H1 (cell line): Measurements from ENCODE around the gene RIPOR3. TPM values are rescaled to one million over a fixed set of nuclear protein-coding genes. Genes with fewer than 3 reads are reported as not detected.

Experiments
- CTCF ChIA-PET: fragments of 300-600 bp; sonication (Branson Sonifier 250); formaldehyde crosslinking; loops from one replicate; lab custom pipeline; 2021; ENCODE audit not compliant: partially characterized antibody; lab: Charles Lee
- POLR2A ChIA-PET: fragments of 300-600 bp; sonication (Branson Sonifier 250); formaldehyde crosslinking; loops from one replicate; lab custom pipeline; 2021; ENCODE audit warnings: inconsistent platforms; ENCODE audit not compliant: partially characterized antibody; lab: Charles Lee
- DNase-seq, 2 experiments: peaks; one replicate each; pipeline versions ENCODE4 v3.0.0 to v3.0.0-alpha.2; 2010 to 2022; ENCODE audit warnings: low spot score in 2 of 2, low read depth in 1 of 2, mixed read lengths in 1 of 2
- FAIRE-seq: peaks from 2 replicates; lab custom pipeline; 2011; peaks lifted over from hg19 to GRCh38; lab: Jason Lieb, UNC
- H2AFZ ChIP-seq: 2 replicates; pipeline ENCODE4 v1.8.1; 2012; ENCODE audit warnings: low read length, inconsistent platforms
- H2AK5ac ChIP-seq: 2 replicates; pipeline ENCODE4 v1.6.1; 2013; ENCODE audit warnings: low read depth, low read length
- H2BK120ac ChIP-seq: replicated peaks from 2 replicates; pipeline ENCODE3; 2013; ENCODE audit warnings: low read depth, low read length, inconsistent platforms
- H2BK12ac ChIP-seq: 2 replicates; pipeline ENCODE4 v1.6.1; 2013; ENCODE audit warnings: low read depth, low read length
- H2BK15ac ChIP-seq: 2 replicates; pipeline ENCODE4 v1.6.1; 2013; ENCODE audit warnings: low read length
- H2BK20ac ChIP-seq: 2 replicates; pipeline ENCODE4 v1.6.1; 2013; ENCODE audit warnings: low read length
- H2BK5ac ChIP-seq: 2 replicates; pipeline ENCODE4 v1.6.1; 2013; ENCODE audit warnings: low read depth, low read length
- H3K14ac ChIP-seq: 2 replicates; pipeline ENCODE4 v1.6.1; 2013; ENCODE audit warnings: inconsistent platforms; ENCODE audit not compliant: insufficient read length
- H3K18ac ChIP-seq: 2 replicates; pipeline ENCODE4 v1.6.1; 2013; ENCODE audit warnings: low read length; ENCODE audit errors: extremely low read depth
- H3K23ac ChIP-seq: 2 replicates; pipeline ENCODE4 v1.6.1; 2013; ENCODE audit warnings: inconsistent platforms; ENCODE audit not compliant: insufficient read length
- H3K23me2 ChIP-seq: 2 replicates; pipeline ENCODE4 v1.6.1; 2013; ENCODE audit warnings: low read depth, low read length
- H3K27ac ChIP-seq: 2 replicates; pipeline ENCODE4 v1.6.1; 2011; ENCODE audit warnings: low read depth, low read length, inconsistent platforms
- H3K27me3 ChIP-seq, 4 experiments: replicated peaks in 1 of 4; 1 replicate in 1 of 4; 2 replicates in 3 of 4; pipeline versions ENCODE4 v1.6.1 to v1.8.1; 2011 to 2013; ENCODE audit warnings: low read length in 3 of 4, mild to moderate bottlenecking in 3 of 4, inconsistent platforms in 2 of 4, mixed read lengths in 2 of 4, moderate library complexity in 1 of 4; ENCODE audit not compliant: control insufficient read depth in 3 of 4, insufficient read depth in 3 of 4; ENCODE audit errors: extremely low read depth in 1 of 4
- H3K36me3 ChIP-seq, 4 experiments: 2 replicates each; pipeline versions ENCODE4 v1.6.1 to v1.8.1; 2011 to 2013; ENCODE audit warnings: mild to moderate bottlenecking in 4 of 4, low read length in 3 of 4, moderate library complexity in 2 of 4, control low read depth in 1 of 4, inconsistent platforms in 1 of 4; ENCODE audit not compliant: insufficient read depth in 4 of 4, control insufficient read depth in 2 of 4
- H3K4ac ChIP-seq: replicated peaks from 2 replicates; pipeline ENCODE3; 2013; ENCODE audit warnings: low read length, low read depth, mixed read lengths, inconsistent platforms; ENCODE audit not compliant: insufficient read length
- H3K4me1 ChIP-seq, 4 experiments: replicated peaks in 1 of 4; 1 replicate in 1 of 4; 2 replicates in 3 of 4; pipeline versions ENCODE4 v1.6.1 to v1.8.1; 2011 to 2013; ENCODE audit warnings: low read length in 3 of 4, inconsistent platforms in 2 of 4, mixed read lengths in 1 of 4; ENCODE audit not compliant: insufficient read depth in 4 of 4, control insufficient read depth in 3 of 4
- H3K4me2 ChIP-seq, 2 experiments: 2 replicates each; pipeline versions ENCODE4 v1.6.1 to v1.8.1; 2011 to 2013; ENCODE audit warnings: low read depth in 2 of 2, low read length in 2 of 2, control low read depth in 1 of 2, inconsistent platforms in 1 of 2, mild to moderate bottlenecking in 1 of 2; ENCODE audit not compliant: insufficient read depth in 1 of 2
- H3K4me3 ChIP-seq, 4 experiments: fragments of 200-600, 300-600 bp in 1 of 4; sonication (generic), shearing (Covaris generic), sonication (Bioruptor Twin) in 1 of 4; 2 replicates each; pipeline versions ENCODE4 v1.5.1 to v1.8.1; 2011 to 2016; ENCODE audit warnings: low read length in 4 of 4, low read depth in 3 of 4, control low read depth in 2 of 4, inconsistent platforms in 2 of 4, mild to moderate bottlenecking in 2 of 4, mixed read lengths in 1 of 4, moderate library complexity in 1 of 4; ENCODE audit not compliant: insufficient read depth in 2 of 4; ENCODE audit errors: extremely low read depth in 1 of 4
- H3K56ac ChIP-seq: replicated peaks from 2 replicates; pipeline ENCODE3; 2013; ENCODE audit warnings: low read depth, mild to moderate bottlenecking, mixed read lengths, low read length, inconsistent platforms; ENCODE audit not compliant: insufficient read length
- H3K79me1 ChIP-seq: 2 replicates; pipeline ENCODE4 v1.6.1; 2013; ENCODE audit warnings: low read depth, low read length, control low read depth
- H3K79me2 ChIP-seq, 2 experiments: 2 replicates each; pipeline versions ENCODE4 v1.6.1 to v1.8.1; 2012 to 2013; ENCODE audit warnings: low read length in 2 of 2, mild to moderate bottlenecking in 2 of 2, inconsistent platforms in 1 of 2; ENCODE audit not compliant: insufficient read depth in 2 of 2, control insufficient read depth in 1 of 2
- H3K9ac ChIP-seq, 4 experiments: replicated peaks in 1 of 4; 1 replicate in 1 of 4; 2 replicates in 3 of 4; pipeline versions ENCODE4 v1.6.1 to v1.8.1; 2011 to 2013; ENCODE audit warnings: low read depth in 3 of 4, low read length in 3 of 4, control low read depth in 2 of 4, mild to moderate bottlenecking in 2 of 4, moderate library complexity in 2 of 4, inconsistent platforms in 1 of 4; ENCODE audit errors: extremely low read depth in 1 of 4
- H3K9me3 ChIP-seq, 2 experiments: 2 replicates each; pipeline versions ENCODE4 v1.6.1 to v1.8.1; 2012 to 2013; ENCODE audit warnings: mild to moderate bottlenecking in 2 of 2, moderate library complexity in 2 of 2, control low read depth in 1 of 2, inconsistent platforms in 1 of 2, low read depth in 1 of 2, low read length in 1 of 2, mixed read lengths in 1 of 2; ENCODE audit not compliant: insufficient read depth in 2 of 2
- H4K20me1 ChIP-seq, 2 experiments: replicated peaks in 1 of 2; 2 replicates each; pipeline versions ENCODE3 to v1.8.1; 2011 to 2013; ENCODE audit warnings: inconsistent platforms in 2 of 2, low read length in 2 of 2, mild to moderate bottlenecking in 1 of 2; ENCODE audit not compliant: insufficient read depth in 2 of 2, control insufficient read depth in 1 of 2
- H4K5ac ChIP-seq: 2 replicates; pipeline ENCODE4 v1.6.1; 2013; ENCODE audit warnings: low read length, low read depth, mixed read lengths, inconsistent platforms; ENCODE audit not compliant: insufficient read length
- H4K8ac ChIP-seq: 2 replicates; pipeline ENCODE4 v1.8.0; 2013; ENCODE audit warnings: mild to moderate bottlenecking, moderate library complexity, low read length, inconsistent platforms; ENCODE audit not compliant: insufficient read depth; ENCODE audit errors: extremely low read depth
- H4K91ac ChIP-seq: replicated peaks from 2 replicates; pipeline ENCODE3; 2013; ENCODE audit warnings: low read length, mixed read lengths, inconsistent platforms; ENCODE audit not compliant: insufficient read length
- CBX5 ChIP-seq: fragments of 300-800, 300-1000 bp; sonication (generic); IDR thresholded peaks from 2 replicates; pipeline ENCODE4 v1.7.1; 2016; ENCODE audit warnings: antibody characterized with exemption, low read length, low read depth
- CHD2 ChIP-seq: IDR thresholded peaks from 2 replicates; pipeline ENCODE4 v1.6.1; 2012; ENCODE audit warnings: low read length, improper control_type of control experiment
- EZH2 ChIP-seq: fragments of 200-600 bp; sonication (generic); IDR thresholded peaks from 2 replicates; pipeline ENCODE4 v1.7.1; 2012; ENCODE audit warnings: low read depth, mild to moderate bottlenecking, moderate library complexity, low read length, inconsistent platforms; ENCODE audit not compliant: severe bottlenecking
- FOSL1 ChIP-seq: IDR thresholded peaks from 2 replicates; pipeline ENCODE4 v1.6.1; 2011; ENCODE audit warnings: mild to moderate bottlenecking, low read depth, low read length, moderate library complexity; ENCODE audit not compliant: insufficient read depth
- JUND ChIP-seq: IDR thresholded peaks from 2 replicates; pipeline ENCODE4 v1.6.1; 2011; ENCODE audit warnings: mild to moderate bottlenecking, improper control_type of control experiment, low read length
- MAFK ChIP-seq: IDR thresholded peaks from 2 replicates; pipeline ENCODE4 v1.6.1; 2012; ENCODE audit warnings: low read depth, mild to moderate bottlenecking, improper control_type of control experiment, low read length
- NRF1 ChIP-seq: IDR thresholded peaks from 2 replicates; pipeline ENCODE4 v1.6.1; 2011; ENCODE audit warnings: mild to moderate bottlenecking, low read depth, low read length, improper control_type of control experiment
- SP1 ChIP-seq: IDR thresholded peaks from 2 replicates; pipeline ENCODE4 v1.6.1; 2011; ENCODE audit warnings: low read depth, low read length
- SP4 ChIP-seq: IDR thresholded peaks from 2 replicates; pipeline ENCODE4 v1.6.1; 2012; ENCODE audit warnings: low read length, inconsistent platforms
- SRF ChIP-seq: IDR thresholded peaks from 2 replicates; pipeline ENCODE4 v1.6.1; 2011; ENCODE audit warnings: mild to moderate bottlenecking, low read depth, low read length, moderate library complexity
- SUZ12 ChIP-seq: fragments of 200-600 bp; sonication (generic); IDR thresholded peaks from 2 replicates; pipeline ENCODE4 v1.6.1; 2012; ENCODE audit warnings: mild to moderate bottlenecking, inconsistent platforms, low read length, moderate library complexity, mixed read lengths
- ZNF274 ChIP-seq: IDR thresholded peaks from 2 replicates; pipeline ENCODE4 v1.7.0; 2012; ENCODE audit warnings: low read length, borderline replicate concordance; ENCODE audit errors: extremely low read depth
- whole genome bisulfite sequencing, 2 experiments: shearing (Covaris generic) in 1 of 2; methylation state at CpG; one replicate each; pipeline versions ENCODE4 v1.1.6 to v1.1.7; 2013 to 2015; ENCODE audit warnings: low lambda C conversion rate in 2 of 2, mixed read lengths in 2 of 2, inconsistent platforms in 1 of 2, low coverage in 1 of 2, missing lambda C conversion rate in 1 of 2; ENCODE audit not compliant: insufficient replicate concordance in 2 of 2, insufficient coverage in 1 of 2, insufficient read length in 1 of 2; ENCODE audit errors: extremely low coverage in 1 of 2, missing lambda C conversion rate in 1 of 2; 5-methylcytosine and 5-hydroxymethylcytosine counted together
- polyA plus RNA-seq, 7 experiments: library from polyadenylated mRNA; depleted of rRNA in 3 of 7; stranded (reverse) in 5 of 7; unstranded in 2 of 7; fragments of >200 nt in 5 of 7; fragments of 200-250 nt in 2 of 7; gene quantifications; 1 replicate in 5 of 7; 2 replicates in 1 of 7; 4 replicates in 1 of 7; pipeline versions ENCODE4 v1.2.1 to v1.2.3, GENCODE V29; 2011 to 2013; ENCODE audit warnings: missing spikeins in 2 of 7, mixed read lengths in 2 of 7
- total RNA-seq: library from RNA; stranded (reverse); fragmentation: NEBNext Ultra II Directional; extraction: Animal tissue kit (Norgen Biotek cat#: 25700); gene quantifications from 2 replicates; pipeline ENCODE4 v1.2.1, GENCODE V29; 2021

The RIPOR3 gene
- total and polyA plus RNA-seq, 2 of the 8 experiments (the other 6 are each of a cell fraction or from before 2014, with no cell fraction given): 3.6 to 4.5 TPM

GRCh38 chr20:50565871-50566270 lies 125.5 kb downstream of the RIPOR3 start:
- Histone ChIP-seq H2AK5ac (no peak overlapping the region), H4K91ac (no peak overlapping the region), H3K23ac (no peak overlapping the region), H3K14ac (no peak overlapping the region), H3K36me3 (peaks cover 0 to 33% (median 7%) of the 10 kb centered on the region in 4 experiments; a peak in 6 of 8 replicates), H2BK20ac (no peak overlapping the region), H3K79me1 (0 out of 2 replicates have a peak, but pooled peaks cover 2% of the 10 kb centered on the region), H3K27me3 (no peaks in the 10 kb centered on the region), H3K27ac (no peak overlapping the region), H3K9me3 (no peaks in the 10 kb centered on the region), H3K4ac (no peak overlapping the region), H4K5ac (no peak overlapping the region), H3K79me2 (no peaks in the 10 kb centered on the region), H3K18ac (no peak overlapping the region), H3K4me3 (no peak overlapping the region), H3K4me1 (no peaks in the 10 kb centered on the region), H3K23me2 (no peaks in the 10 kb centered on the region), H2BK12ac (no peak overlapping the region), H2BK15ac (no peak overlapping the region), H3K4me2 (no peak overlapping the region), H2AFZ (no peak overlapping the region), H4K8ac (no peak overlapping the region), H2BK5ac (no peak overlapping the region), H3K9ac (no peak overlapping the region), H2BK120ac (no peak overlapping the region), H3K56ac (no peak overlapping the region), H4K20me1 (peaks cover 0 to 6% of the 10 kb centered on the region in 2 experiments)
- 83% methylated on average over 4 of the region's 4 CpGs; no CpG with 5 or more reads in 1 of the 2 experiments for WGBS, 2 experiments
- no peak for TF ChIP-seq NRF1
- no peak for TF ChIP-seq MAFK
- TF ChIP-seq FOSL1: no peak
- no peak for TF ChIP-seq JUND
- TF ChIP-seq SP4: no peak
- TF ChIP-seq CBX5: no peak
- TF ChIP-seq SP1: no peak
- no peak for TF ChIP-seq EZH2
- TF ChIP-seq SUZ12: no peak
- no peak for TF ChIP-seq ZNF274
- TF ChIP-seq SRF: no peak
- TF ChIP-seq CHD2: no peak
- CTCF ChIA-PET: interaction anchor here (0.6 to 2.1 kb wide), 6 partner anchors 9 to 196 kb away, joined by 3 to 10 read pairs (median 4); no protein-coding TSS in a partner anchor
- POLR2A ChIA-PET: no interaction called here
- DNase-seq (no peak), FAIRE-seq (no peak)
